Measurements from ENCODE around the gene KRR1. TPM values are rescaled to one million over a fixed set of nuclear protein-coding genes. Genes with fewer than 3 reads are reported as not detected.
A peak's percentile ranks its signal among the peaks of the same experiment; 100 is the strongest.
"Not testable (repeated sequence)": the region's sequence is repeated elsewhere in the genome, so short reads cannot be mapped to it uniquely, and the experiment has no call there.

KRR1 gene
- total RNA-seq, 2 experiments from 2014 or later = 122 to 147 TPM

DNA sequence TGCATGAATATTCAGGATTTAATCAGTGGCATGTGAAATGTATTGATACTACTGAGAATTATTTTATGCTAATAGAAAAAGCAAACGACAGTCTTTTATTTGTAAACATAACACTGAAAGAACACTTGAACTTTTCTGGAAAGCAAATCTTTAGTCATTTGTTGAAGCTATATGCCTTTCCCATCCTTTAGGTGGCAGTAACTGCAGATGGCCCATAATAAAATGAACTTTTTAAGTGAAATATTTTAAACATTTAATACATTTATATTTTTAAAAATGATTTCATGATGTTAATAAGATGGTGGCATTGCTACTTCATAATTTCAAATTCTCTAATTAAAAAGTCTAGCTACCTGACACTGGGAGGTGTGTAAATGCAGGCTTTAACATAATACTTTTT lies 13.9 kb upstream of the KRR1 start:
- POLR2A ChIA-PET = no interaction called here
- ATAC-seq = no peak
- Mint-ChIP-seq H3K36me3 (ENCODE audit: low read depth) (peaks cover 2% of the 10 kb centered on the region), H3K27me3 (peaks cover 35% of the 10 kb centered on the region), H3K4me1 (peaks cover 6% of the 10 kb centered on the region), H3K9me3 (ENCODE audit: low read depth) (peaks cover 3% of the 10 kb centered on the region), H3K27ac (no peak overlapping the region), H3K4me3 (no peak overlapping the region)
- no peak for DNase-seq
- CTCF ChIA-PET = interaction anchor here (1.2 to 2.1 kb wide), 2 partner anchors 14 to 18 kb away, joined by 3 to 6 read pairs; partner anchors contain the start of gene KRR1
- intact Hi-C loops (cut with DNase I, micrococcal nuclease) = loop anchor here (5.0 kb wide), 2 partner anchors 932 to 1062 kb away; no protein-coding TSS in a partner anchor

- H3K27ac Mint-ChIP-seq; DNase-seq; H3K36me3 Mint-ChIP-seq (ENCODE audit: low read depth); H3K4me3 Mint-ChIP-seq; H3K9me3 Mint-ChIP-seq (ENCODE audit: low read depth); POLR2A ChIA-PET; intact Hi-C loops (cut with DNase I, micrococcal nuclease); ATAC-seq; H3K4me1 Mint-ChIP-seq: not testable (repeated sequence)
- peaks cover 32% of the 10 kb centered on the region for H3K27me3 Mint-ChIP-seq
- CTCF ChIA-PET = interaction anchor here (0.7 kb wide), 1 partner anchor 65 kb away, joined by 3 read pairs; no protein-coding TSS in a partner anchor
These were observed 10.7 kb upstream of the KRR1 start for GRCh38 chr12:75522124-75522523.

DNA sequence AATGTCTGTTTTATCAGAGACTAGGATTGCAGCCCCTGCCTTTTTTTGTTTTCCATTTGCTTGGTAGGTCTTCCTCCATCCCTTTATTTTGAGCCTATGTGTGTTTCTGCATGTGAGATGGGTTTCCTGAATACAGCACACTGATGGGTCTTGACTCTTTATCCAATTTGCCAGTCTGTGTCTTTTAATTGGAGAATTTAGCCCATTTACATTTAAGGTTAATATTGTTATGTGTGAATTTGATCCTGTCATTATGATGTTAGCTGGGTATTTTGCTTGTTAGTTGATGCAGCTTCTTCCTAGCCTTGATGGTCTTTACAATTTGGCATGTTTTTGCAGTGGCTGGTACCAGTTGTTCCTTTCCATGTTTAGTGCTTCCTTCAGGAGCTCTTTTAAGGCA lies 9.8 kb upstream of the KRR1 start:
- H3K27me3 Mint-ChIP-seq = peaks cover 27% of the 10 kb centered on the region
- CTCF ChIA-PET; H3K27ac Mint-ChIP-seq; POLR2A ChIA-PET; H3K9me3 Mint-ChIP-seq (ENCODE audit: low read depth); H3K4me1 Mint-ChIP-seq; H3K36me3 Mint-ChIP-seq (ENCODE audit: low read depth); H3K4me3 Mint-ChIP-seq; ATAC-seq; intact Hi-C loops (cut with DNase I, micrococcal nuclease); DNase-seq: not testable (repeated sequence)

- DNase-seq (no peak), ATAC-seq (no peak)
- ChIA-PET POLR2A (no interaction called here), CTCF (interaction anchor here (0.6 to 3.1 kb wide), 5 partner anchors 12 to 522 kb away, joined by 3 to 23 read pairs (median 7); partner anchors contain the start of gene PHLDA1)
- intact Hi-C loops (cut with DNase I, micrococcal nuclease) = loop anchor here (2.0 to 10.0 kb wide), 5 partner anchors 21 to 1255 kb away; partner anchors contain the start of genes GLIPR1L2 (in 1 of the 2) and ZDHHC17 (in 1 of the 2)
- peaks cover 37% of the 10 kb centered on the region for H3K36me3 Mint-ChIP-seq (ENCODE audit: low read depth)
- no peaks in the 10 kb centered on the region for H3K27me3 Mint-ChIP-seq
- H3K27ac Mint-ChIP-seq = peak overlapping the region; percentile 99
- no peaks in the 10 kb centered on the region for H3K9me3 Mint-ChIP-seq (ENCODE audit: low read depth)
- peaks cover 36% of the 10 kb centered on the region for H3K4me1 Mint-ChIP-seq
- H3K4me3 Mint-ChIP-seq = peak overlapping the region; percentile 100
These were observed 1.8 kb downstream of the KRR1 start for GRCh38 chr12:75509621-75510020.

- peaks cover 40% of the 10 kb centered on the region for H3K36me3 Mint-ChIP-seq (ENCODE audit: low read depth)
- peak overlapping the region; percentile 7 for H3K27ac Mint-ChIP-seq
- no peak overlapping the region for H3K4me3 Mint-ChIP-seq
- ChIA-PET CTCF (interaction anchor here (1.1 to 3.1 kb wide), 8 partner anchors 11 to 175 kb away, joined by 3 to 35 read pairs (median 6); partner anchors contain the start of genes GLIPR1 and GLIPR1L1), POLR2A (interaction anchor here (0.6 to 1.2 kb wide), 2 partner anchors 24 to 525 kb away, joined by 3 read pairs; no protein-coding TSS in a partner anchor)
- intact Hi-C loops (cut with DNase I, micrococcal nuclease) = loop anchor here in 1 of 2 experiments (5.0 kb wide), 1 partner anchor 71 kb away; no protein-coding TSS in a partner anchor
- H3K9me3 Mint-ChIP-seq (ENCODE audit: low read depth) = no peaks in the 10 kb centered on the region
- no peaks in the 10 kb centered on the region for H3K27me3 Mint-ChIP-seq
- ATAC-seq (no peak), DNase-seq (no peak)
- peaks cover 36% of the 10 kb centered on the region for H3K4me1 Mint-ChIP-seq
These were observed 3.2 kb downstream of the KRR1 start for GRCh38 chr12:75508159-75508558.

DNA sequence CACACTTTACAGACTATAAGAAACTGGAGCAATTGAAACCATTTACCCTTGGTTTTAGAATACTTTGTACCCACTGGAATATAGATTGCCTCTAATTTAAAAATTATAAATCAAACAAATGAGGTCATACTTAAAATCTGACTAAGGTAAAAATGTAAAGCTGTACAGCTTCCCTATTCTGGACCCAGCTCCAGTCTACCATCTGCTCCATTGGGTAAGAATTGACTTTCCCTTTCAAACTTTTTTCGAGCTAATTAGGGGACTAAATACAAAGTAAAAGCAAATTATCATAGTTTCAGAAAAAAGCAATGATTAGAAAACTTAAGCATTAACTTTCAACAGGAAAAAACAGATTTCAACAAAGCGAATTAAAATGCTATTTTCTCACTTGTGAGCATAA lies 4.3 kb downstream of the KRR1 start:
- no peaks in the 10 kb centered on the region for H3K27me3 Mint-ChIP-seq
- H3K4me3 Mint-ChIP-seq = no peak overlapping the region
- intact Hi-C loops (cut with DNase I, micrococcal nuclease) = loop anchor here in 1 of 2 experiments (5.0 kb wide), 1 partner anchor 70 kb away; no protein-coding TSS in a partner anchor
- H3K4me1 Mint-ChIP-seq = peaks cover 35% of the 10 kb centered on the region
- H3K9me3 Mint-ChIP-seq (ENCODE audit: low read depth) = no peaks in the 10 kb centered on the region
- ChIA-PET CTCF (interaction anchor here (0.6 to 3.1 kb wide), 9 partner anchors 9 to 174 kb away, joined by 3 to 35 read pairs (median 4); partner anchors contain the start of genes GLIPR1, GLIPR1L1 and GLIPR1L2), POLR2A (interaction anchor here (1.2 kb wide), 1 partner anchor 23 kb away, joined by 3 read pairs; no protein-coding TSS in a partner anchor)
- H3K36me3 Mint-ChIP-seq (ENCODE audit: low read depth) = peaks cover 40% of the 10 kb centered on the region
- ATAC-seq = no peak
- no peak for DNase-seq
- H3K27ac Mint-ChIP-seq = peak overlapping the region; percentile 22

DNA sequence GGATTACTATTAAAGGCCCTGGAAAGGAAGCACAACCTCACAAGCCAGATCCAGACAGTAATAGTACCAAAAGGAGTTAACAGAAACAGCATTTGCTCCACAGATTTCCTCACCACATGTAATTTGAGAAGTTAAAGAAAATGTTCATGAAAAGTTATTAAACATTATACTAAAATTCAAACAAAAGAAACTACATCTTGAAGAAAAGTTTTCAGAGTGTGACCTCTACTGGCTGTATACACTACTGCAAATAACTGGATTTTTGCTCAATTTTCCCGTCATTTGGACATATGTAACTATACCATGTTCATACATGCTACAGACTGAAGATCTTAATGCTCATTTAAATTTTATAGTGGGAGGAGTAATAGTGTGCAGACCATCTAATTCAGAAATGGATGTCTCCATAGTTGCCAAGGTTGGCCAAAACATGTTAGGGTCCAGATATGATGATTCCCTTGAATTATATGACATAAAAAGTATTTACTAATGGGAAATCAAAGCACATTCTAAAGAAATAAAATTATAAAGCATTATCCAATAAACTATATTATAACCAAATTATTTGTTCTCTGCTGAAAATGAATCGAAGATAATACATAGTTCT lies 5.6 kb downstream of the KRR1 start:
- peak overlapping the region; percentile 11 for H3K27ac Mint-ChIP-seq
- no peaks in the 10 kb centered on the region for H3K27me3 Mint-ChIP-seq
- intact Hi-C loops (cut with DNase I, micrococcal nuclease) = loop anchor here (1.0 to 5.0 kb wide), 4 partner anchors 67 to 172 kb away; partner anchors contain the start of genes GLIPR1L1 (in 2 of the 2) and GLIPR1L2 (in 1 of the 2)
- peaks cover 30% of the 10 kb centered on the region for H3K4me1 Mint-ChIP-seq
- H3K36me3 Mint-ChIP-seq (ENCODE audit: low read depth) = peaks cover 38% of the 10 kb centered on the region
- DNase-seq (no peak), ATAC-seq (no peak)
- H3K4me3 Mint-ChIP-seq = no peak overlapping the region
- CTCF ChIA-PET = interaction anchor here (1.0 to 12.3 kb wide), 5 partner anchors 10 to 171 kb away, joined by 5 to 147 read pairs (median 6); partner anchors contain the start of genes GLIPR1, GLIPR1L1 and GLIPR1L2
- H3K9me3 Mint-ChIP-seq (ENCODE audit: low read depth) = no peaks in the 10 kb centered on the region
- POLR2A ChIA-PET = no interaction called here

GRCh38 chr12:75503866-75504265 lies 7.5 kb downstream of the KRR1 start:
- ATAC-seq (no peak), DNase-seq (no peak)
- intact Hi-C loops (cut with DNase I, micrococcal nuclease) = loop anchor here in 1 of 2 experiments (2.0 kb wide), 1 partner anchor 65 kb away; no protein-coding TSS in a partner anchor
- H3K36me3 Mint-ChIP-seq (ENCODE audit: low read depth) = peaks cover 36% of the 10 kb centered on the region
- no peaks in the 10 kb centered on the region for H3K27me3 Mint-ChIP-seq
- ChIA-PET CTCF (interaction anchor here (0.5 to 12.3 kb wide), 6 partner anchors 12 to 169 kb away, joined by 3 to 147 read pairs (median 8); partner anchors contain the start of genes GLIPR1 and GLIPR1L1), POLR2A (no interaction called here)
- H3K4me1 Mint-ChIP-seq = peaks cover 15% of the 10 kb centered on the region
- no peak overlapping the region for H3K4me3 Mint-ChIP-seq
- no peak overlapping the region for H3K27ac Mint-ChIP-seq
- H3K9me3 Mint-ChIP-seq (ENCODE audit: low read depth) = no peaks in the 10 kb centered on the region

DNA sequence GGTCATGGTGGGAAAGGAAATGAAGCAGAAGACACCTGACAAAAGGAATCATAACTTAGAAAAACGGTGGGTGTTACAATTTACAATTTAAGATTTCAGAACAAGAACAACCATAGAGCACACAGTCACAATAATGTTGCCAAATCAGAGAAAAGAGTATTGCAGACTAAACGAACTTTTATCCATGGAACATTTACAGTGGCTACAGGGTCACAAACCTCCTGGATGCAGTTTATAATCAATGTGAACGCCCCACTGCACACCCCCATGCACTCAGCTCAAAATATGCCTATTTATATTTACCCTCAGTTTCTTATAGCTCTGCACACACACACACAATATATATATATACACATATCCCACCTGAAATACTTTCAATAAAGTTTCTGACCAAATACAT lies 8.0 kb downstream of the KRR1 start:
- ATAC-seq (no peak), DNase-seq (no peak)
- Mint-ChIP-seq H3K27me3 (no peaks in the 10 kb centered on the region), H3K27ac (no peak overlapping the region), H3K4me3 (no peak overlapping the region), H3K36me3 (ENCODE audit: low read depth) (peaks cover 40% of the 10 kb centered on the region), H3K4me1 (peaks cover 11% of the 10 kb centered on the region), H3K9me3 (ENCODE audit: low read depth) (no peaks in the 10 kb centered on the region)
- ChIA-PET POLR2A (no interaction called here), CTCF (interaction anchor here (0.5 to 12.3 kb wide), 5 partner anchors 12 to 99 kb away, joined by 3 to 147 read pairs (median 8); partner anchors contain the start of gene GLIPR1)
- intact Hi-C loops (cut with DNase I, micrococcal nuclease) = no loop called here

- intact Hi-C loops (cut with DNase I, micrococcal nuclease) = no loop called here
- no peaks in the 10 kb centered on the region for H3K27me3 Mint-ChIP-seq
- H3K36me3 Mint-ChIP-seq (ENCODE audit: low read depth) = peaks cover 14% of the 10 kb centered on the region
- no peak overlapping the region for H3K4me3 Mint-ChIP-seq
- H3K27ac Mint-ChIP-seq = no peak overlapping the region
- CTCF ChIA-PET = no interaction called here
- ATAC-seq (no peak), DNase-seq (no peak)
- H3K9me3 Mint-ChIP-seq (ENCODE audit: low read depth) = no peaks in the 10 kb centered on the region
- POLR2A ChIA-PET = no interaction called here
- peaks cover 35% of the 10 kb centered on the region for H3K4me1 Mint-ChIP-seq
These were observed 20.2 kb downstream of the KRR1 start for GRCh38 chr12:75491169-75491568.

DNA sequence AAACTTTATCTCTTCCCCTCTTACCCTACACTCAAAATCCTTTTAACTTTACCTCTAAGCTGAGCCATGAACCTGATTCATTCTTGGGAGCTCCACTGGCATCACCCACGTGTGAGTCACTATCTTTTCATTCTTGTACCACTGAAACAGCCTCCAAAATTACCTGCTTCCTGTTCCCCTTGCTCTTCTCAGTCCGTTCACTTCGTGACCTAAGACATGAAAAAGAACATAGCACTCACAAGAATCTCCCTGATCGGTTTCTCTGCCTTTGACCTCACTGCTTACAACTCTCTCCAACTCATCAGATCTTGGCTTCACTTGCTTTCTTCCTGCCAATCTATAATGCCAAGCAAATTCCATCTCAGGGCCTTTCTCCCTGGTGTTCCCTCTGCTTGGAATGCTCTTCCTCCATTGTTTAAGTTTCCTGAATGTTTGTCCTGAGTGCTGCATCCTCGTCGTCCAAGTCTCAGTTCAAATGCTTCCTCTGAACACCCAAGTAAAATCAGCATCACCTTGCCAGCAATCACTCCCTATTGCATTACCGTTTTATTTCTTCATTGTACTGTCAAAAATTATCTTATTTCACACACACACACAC lies 21.7 kb downstream of the KRR1 start:
- ChIA-PET CTCF (interaction anchor here (0.6 to 2.3 kb wide), 5 partner anchors 9 to 561 kb away, joined by 3 to 9 read pairs (median 3); partner anchors contain the start of gene GLIPR1), POLR2A (interaction anchor here (0.6 to 1.9 kb wide), 5 partner anchors 9 to 558 kb away, joined by 3 to 10 read pairs (median 3); partner anchors contain the start of genes GLIPR1 and KRR1)
- peak; percentile 97 for ATAC-seq
- peak; percentile 57 for DNase-seq
- intact Hi-C loops (cut with DNase I, micrococcal nuclease) = loop anchor here (1.0 to 10.0 kb wide), 5 partner anchors 9 to 965 kb away; partner anchors contain the start of genes GLIPR1 (in 2 of the 2) and KRR1 (in 2 of the 2)
- no peaks in the 10 kb centered on the region for H3K9me3 Mint-ChIP-seq (ENCODE audit: low read depth)
- H3K27me3 Mint-ChIP-seq = no peaks in the 10 kb centered on the region
- H3K4me1 Mint-ChIP-seq = peaks cover 44% of the 10 kb centered on the region
- peak overlapping the region; percentile 87 for H3K27ac Mint-ChIP-seq
- peaks cover 13% of the 10 kb centered on the region for H3K36me3 Mint-ChIP-seq (ENCODE audit: low read depth)
- peak overlapping the region; percentile 10 for H3K4me3 Mint-ChIP-seq
